Right lobe of liver (tissue), 4 donors: ENCODE measurements around the gene WFIKKN1.

ENCODE experiments used
- POLR2A ChIP-seq: fragments of 450-650 bp; IDR thresholded peaks from one replicate; pipeline ENCODE4 v1.6.1; 2017; ENCODE audit warnings: antibody characterized with exemption, mild to moderate bottlenecking
- TF ChIP-seq, protein P1 (sequence below), 4 donors: fragments of 200-600 bp in 3 of 4; fragments of 450-650 bp in 1 of 4; IDR thresholded peaks; one replicate each; pipeline versions ENCODE4 v1.5.1 to v1.8.0; 2016 to 2022; ENCODE audit warnings: antibody characterized with exemption in 4 of 4, mild to moderate bottlenecking in 2 of 4
- donor health status: DM: no; HTN: no; CAD: no.
- donor health status: DM: no; HTN: no; CAD: no.
- donor health status: DM: no; HTN: yes; CAD: no.

DNA sequence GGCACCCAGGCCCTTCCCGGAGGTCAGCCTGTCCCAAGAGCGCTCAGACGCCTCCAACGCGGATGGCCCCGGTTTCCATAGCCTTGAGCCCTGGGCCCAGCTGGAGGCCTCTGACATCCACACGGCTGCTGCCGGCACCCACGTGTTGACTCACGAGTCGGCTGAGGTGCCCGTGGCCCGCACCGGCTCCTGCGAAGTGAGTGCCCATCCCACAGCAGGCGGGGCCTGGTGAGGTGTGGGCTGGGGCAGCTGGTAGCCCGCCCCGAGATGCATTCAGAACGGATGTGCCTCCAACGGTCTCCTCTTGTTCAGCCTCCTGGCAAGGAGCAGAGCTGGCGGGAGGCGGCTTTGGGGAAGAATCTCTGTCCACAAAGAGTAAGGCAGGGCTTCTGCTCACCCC, 21.1 kb downstream of the WFIKKN1 start:
- TF ChIP-seq, protein P1, sequence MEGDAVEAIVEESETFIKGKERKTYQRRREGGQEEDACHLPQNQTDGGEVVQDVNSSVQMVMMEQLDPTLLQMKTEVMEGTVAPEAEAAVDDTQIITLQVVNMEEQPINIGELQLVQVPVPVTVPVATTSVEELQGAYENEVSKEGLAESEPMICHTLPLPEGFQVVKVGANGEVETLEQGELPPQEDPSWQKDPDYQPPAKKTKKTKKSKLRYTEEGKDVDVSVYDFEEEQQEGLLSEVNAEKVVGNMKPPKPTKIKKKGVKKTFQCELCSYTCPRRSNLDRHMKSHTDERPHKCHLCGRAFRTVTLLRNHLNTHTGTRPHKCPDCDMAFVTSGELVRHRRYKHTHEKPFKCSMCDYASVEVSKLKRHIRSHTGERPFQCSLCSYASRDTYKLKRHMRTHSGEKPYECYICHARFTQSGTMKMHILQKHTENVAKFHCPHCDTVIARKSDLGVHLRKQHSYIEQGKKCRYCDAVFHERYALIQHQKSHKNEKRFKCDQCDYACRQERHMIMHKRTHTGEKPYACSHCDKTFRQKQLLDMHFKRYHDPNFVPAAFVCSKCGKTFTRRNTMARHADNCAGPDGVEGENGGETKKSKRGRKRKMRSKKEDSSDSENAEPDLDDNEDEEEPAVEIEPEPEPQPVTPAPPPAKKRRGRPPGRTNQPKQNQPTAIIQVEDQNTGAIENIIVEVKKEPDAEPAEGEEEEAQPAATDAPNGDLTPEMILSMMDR (IDR thresholded peaks at IDR 0.05): no peak
- TF ChIP-seq POLR2A: no peak
